OCI-LY7 (cell line): ENCODE results near the gene ENAM. TPM values are rescaled to one million over a fixed set of nuclear protein-coding genes. Genes with fewer than 3 reads are reported as not detected.

Source experiments
- BruUV-seq: library from RNA; stranded (reverse); fragments of 400-500 nt; replicated peaks from 2 replicates; lab custom pipeline; 2021; lab: Mats Ljungman, UMichigan
- CTCF ChIA-PET: fragments of 300-600 bp; sonication (Branson Sonifier 250); formaldehyde crosslinking; loops from one replicate; lab custom pipeline; 2022; ENCODE audit warnings: antibody characterized with exemption; ENCODE audit not compliant: unreplicated experiment; lab: Charles Lee
- POLR2A ChIA-PET: fragments of 300-600 bp; sonication (Branson Sonifier 250); formaldehyde crosslinking; loops from one replicate; lab custom pipeline; 2022; ENCODE audit warnings: antibody characterized with exemption; lab: Charles Lee
- DNase-seq: peaks from one replicate; pipeline ENCODE4 v3.0.0-alpha.2; 2015; ENCODE audit warnings: low spot score
- H2AFZ ChIP-seq: fragments of 200-600 bp; sonication (generic), shearing (Covaris generic); 2 replicates; pipeline ENCODE4 v1.6.1; 2014; ENCODE audit warnings: mild to moderate bottlenecking, antibody characterized with exemption, low read length, moderate library complexity
- H3K27ac ChIP-seq: fragments of 200-600 bp; sonication (generic); 2 replicates; pipeline ENCODE4 v1.5.1; 2014; ENCODE audit warnings: mixed run types, low read depth, mild to moderate bottlenecking, moderate library complexity, low read length, inconsistent platforms; ENCODE audit not compliant: poor library complexity, severe bottlenecking
- H3K36me3 ChIP-seq: fragments of 200-600 bp; sonication (generic); 2 replicates; pipeline ENCODE4 v1.6.1; 2014; ENCODE audit warnings: mild to moderate bottlenecking, antibody characterized with exemption, low read length, moderate library complexity, mixed read lengths; ENCODE audit not compliant: insufficient read depth
- H3K4me1 ChIP-seq: fragments of 200-600 bp; sonication (generic); 2 replicates; pipeline ENCODE4 v1.5.1; 2014; ENCODE audit warnings: mild to moderate bottlenecking, low read length; ENCODE audit not compliant: insufficient read depth, poor library complexity, severe bottlenecking
- H3K4me2 ChIP-seq: fragments of 200-600 bp; sonication (generic); 2 replicates; pipeline ENCODE4 v1.6.1; 2014; ENCODE audit warnings: mild to moderate bottlenecking, low read length
- H3K4me3 ChIP-seq: fragments of 200-600 bp; sonication (generic); 2 replicates; pipeline ENCODE4 v1.5.1; 2014; ENCODE audit warnings: mild to moderate bottlenecking, low read depth, low read length; ENCODE audit not compliant: poor library complexity, severe bottlenecking
- H3K79me2 ChIP-seq: fragments of 200-600 bp; sonication (generic); 2 replicates; pipeline ENCODE4 v1.6.1; 2016; ENCODE audit warnings: low read depth, mild to moderate bottlenecking, low read length, moderate library complexity, mixed read lengths; ENCODE audit not compliant: insufficient read depth
- H3K9me2 ChIP-seq: fragments of 200-600 bp; sonication (generic); 2 replicates; pipeline ENCODE4 v1.6.1; 2016; ENCODE audit warnings: mild to moderate bottlenecking, low read length, mixed read lengths; ENCODE audit not compliant: insufficient read depth
- H3K9me3 ChIP-seq: fragments of 200-600 bp; sonication (generic); 2 replicates; pipeline ENCODE4 v1.6.1; 2014; ENCODE audit warnings: mild to moderate bottlenecking, mixed run types, low read length, mixed read lengths
- H4K20me1 ChIP-seq: fragments of 200-600 bp; sonication (generic); 2 replicates; pipeline ENCODE4 v1.6.1; 2014; ENCODE audit warnings: mild to moderate bottlenecking, antibody characterized with exemption, low read length, moderate library complexity, mixed read lengths; ENCODE audit not compliant: insufficient read depth
- EZH2phosphoT487 ChIP-seq: fragments of 200-600 bp; sonication (generic); IDR thresholded peaks from 2 replicates; pipeline ENCODE4 v1.6.1; 2018; ENCODE audit warnings: low read depth, borderline replicate concordance, mild to moderate bottlenecking, mixed run types, antibody characterized with exemption, low read length, moderate library complexity, mixed read lengths
- intact Hi-C: fragments of 100-400 bp; cut with micrococcal nuclease; formaldehyde crosslinking; loops from one replicate; pipeline ENCODE4 v1.10.0; 2022; ENCODE audit not compliant: unreplicated experiment
- total RNA-seq, 2 experiments: library from RNA; depleted of rRNA in 1 of 2; stranded (reverse); fragments of >200 nt in 1 of 2; shearing (Covaris generic) in 1 of 2; gene quantifications; 2 replicates each; pipeline ENCODE4 v1.2.3, GENCODE V29; 2014 to 2022
- TF ChIP-seq, protein P1 (sequence below): fragments of 200-600 bp; sonication (generic); conservative IDR thresholded peaks from 2 replicates; pipeline ENCODE4 v1.5.1; 2014; ENCODE audit warnings: mild to moderate bottlenecking, antibody characterized with exemption, low read length, moderate library complexity, mixed read lengths

The ENAM gene
- total RNA-seq, 2 experiments from 2014 or later, result 0.32 to 3.5 TPM

DNA sequence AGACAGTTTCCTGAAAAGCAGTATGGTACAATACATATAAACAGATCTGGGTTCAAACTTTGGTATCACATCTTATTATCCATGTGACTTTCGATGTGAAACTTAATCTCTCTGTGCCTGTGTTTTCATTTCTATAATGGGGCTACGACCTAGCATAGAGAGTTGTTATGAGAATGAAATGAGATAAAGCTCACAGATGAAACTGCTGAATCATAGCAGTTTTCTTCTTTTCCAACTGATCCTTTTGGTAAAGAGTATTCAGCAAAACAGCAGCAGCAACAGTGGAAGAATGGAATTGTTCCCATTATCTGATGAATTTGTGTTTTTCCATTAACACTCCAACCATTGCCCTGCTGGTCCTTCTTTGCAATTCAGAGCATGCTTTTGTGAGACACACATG is 20.2 kb upstream of the ENAM start:
- Histone ChIP-seq H3K79me2 (no peaks in the 10 kb centered on the region), H3K9me2 (no peaks in the 10 kb centered on the region), H3K27ac (no peak overlapping the region), H3K4me2 (no peak overlapping the region), H3K4me1 (peaks cover 6% of the 10 kb centered on the region), H3K4me3 (no peak overlapping the region), H3K9me3 (no peaks in the 10 kb centered on the region), H4K20me1 (no peaks in the 10 kb centered on the region), H2AFZ (no peak overlapping the region), H3K36me3 (no peaks in the 10 kb centered on the region)
- CTCF ChIA-PET, result no interaction called here
- BruUV-seq, result no TSS peak
- intact Hi-C loops, result no loop called here
- POLR2A ChIA-PET, result no interaction called here
- DNase-seq, result no peak
- TF ChIP-seq, protein P1, sequence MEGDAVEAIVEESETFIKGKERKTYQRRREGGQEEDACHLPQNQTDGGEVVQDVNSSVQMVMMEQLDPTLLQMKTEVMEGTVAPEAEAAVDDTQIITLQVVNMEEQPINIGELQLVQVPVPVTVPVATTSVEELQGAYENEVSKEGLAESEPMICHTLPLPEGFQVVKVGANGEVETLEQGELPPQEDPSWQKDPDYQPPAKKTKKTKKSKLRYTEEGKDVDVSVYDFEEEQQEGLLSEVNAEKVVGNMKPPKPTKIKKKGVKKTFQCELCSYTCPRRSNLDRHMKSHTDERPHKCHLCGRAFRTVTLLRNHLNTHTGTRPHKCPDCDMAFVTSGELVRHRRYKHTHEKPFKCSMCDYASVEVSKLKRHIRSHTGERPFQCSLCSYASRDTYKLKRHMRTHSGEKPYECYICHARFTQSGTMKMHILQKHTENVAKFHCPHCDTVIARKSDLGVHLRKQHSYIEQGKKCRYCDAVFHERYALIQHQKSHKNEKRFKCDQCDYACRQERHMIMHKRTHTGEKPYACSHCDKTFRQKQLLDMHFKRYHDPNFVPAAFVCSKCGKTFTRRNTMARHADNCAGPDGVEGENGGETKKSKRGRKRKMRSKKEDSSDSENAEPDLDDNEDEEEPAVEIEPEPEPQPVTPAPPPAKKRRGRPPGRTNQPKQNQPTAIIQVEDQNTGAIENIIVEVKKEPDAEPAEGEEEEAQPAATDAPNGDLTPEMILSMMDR, result no peak
- no peak for TF ChIP-seq EZH2phosphoT487

DNA sequence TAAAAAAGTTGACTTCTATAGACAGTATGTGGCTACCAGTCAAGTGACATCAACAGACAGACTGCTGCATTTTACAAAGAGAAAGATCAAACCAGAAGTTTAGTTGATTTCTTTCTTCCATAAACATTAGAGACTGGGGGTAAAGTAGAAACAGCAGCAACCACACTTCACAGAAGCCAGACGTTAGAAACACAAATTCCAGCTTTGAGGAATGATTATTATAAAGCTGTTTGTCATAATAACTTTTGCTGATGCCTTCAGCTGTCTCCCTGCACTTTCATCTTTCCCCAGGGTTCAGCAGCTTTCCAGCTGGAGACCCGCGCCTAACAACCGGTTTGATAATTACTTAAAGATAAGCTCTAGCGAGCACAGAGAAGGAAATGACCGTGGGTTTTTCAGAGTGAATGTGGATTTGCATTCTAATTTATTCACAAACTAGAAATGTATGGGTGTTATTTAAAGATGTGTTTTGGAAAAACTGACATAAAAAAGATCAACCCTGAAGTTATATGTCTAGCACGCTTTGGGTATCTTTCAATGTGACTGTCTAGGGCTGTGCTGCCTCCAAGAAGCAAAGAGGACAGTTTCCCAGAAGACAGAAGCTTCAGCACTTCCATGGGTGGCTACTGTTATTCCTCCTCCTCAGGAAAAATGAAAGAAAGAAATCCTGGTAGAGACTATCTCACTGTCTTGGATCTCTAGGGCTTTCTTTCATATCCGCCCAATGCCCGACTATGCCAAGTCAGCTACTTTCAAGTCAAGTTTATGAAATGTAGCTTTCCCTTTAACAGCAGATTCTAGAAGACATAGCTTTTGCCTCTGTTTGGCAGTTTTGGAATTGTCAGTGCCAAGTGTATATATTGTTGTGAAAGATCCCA is 15.0 kb upstream of the ENAM start:
- intact Hi-C loops, result no loop called here
- no peaks in the 10 kb centered on the region for H3K9me2 ChIP-seq
- no TSS peak for BruUV-seq
- TF ChIP-seq, protein P1, result no peak
- no peak for TF ChIP-seq EZH2phosphoT487
- DNase-seq, result peak; percentile 47
- peaks cover 20% of the 10 kb centered on the region for H3K4me1 ChIP-seq
- no peaks in the 10 kb centered on the region for H4K20me1 ChIP-seq
- POLR2A ChIA-PET, result interaction anchor here (1.0 to 2.9 kb wide), 7 partner anchors 11 to 122 kb away, joined by 3 to 11 read pairs (median 5); partner anchors contain the start of gene UTP3
- H3K27ac ChIP-seq, result no peak overlapping the region
- H3K9me3 ChIP-seq, result no peaks in the 10 kb centered on the region
- no peaks in the 10 kb centered on the region for H3K36me3 ChIP-seq
- CTCF ChIA-PET, result interaction anchor here (0.8 to 1.5 kb wide), 3 partner anchors 10 to 122 kb away, joined by 3 to 6 read pairs (median 3); no protein-coding TSS in a partner anchor
- no peaks in the 10 kb centered on the region for H3K79me2 ChIP-seq
- peak overlapping the region; percentile 81 for H2AFZ ChIP-seq
- peak overlapping the region; percentile 68 for H3K4me2 ChIP-seq
- peak overlapping the region; percentile 34 for H3K4me3 ChIP-seq
